ENCODE data around the gene COL15A1.

The COL15A1 gene

GRCh38 chr9:98973171-98973570, 29.5 kb downstream of the COL15A1 start:
- DNase-seq (ENCODE audit: low read depth): no peak

- no peak for DNase-seq (ENCODE audit: low read depth)
Measured at GRCh38 chr9:98973576-98973975, 29.9 kb downstream of the COL15A1 start.

GRCh38 chr9:98974106-98974505, 30.4 kb downstream of the COL15A1 start:
- DNase-seq (ENCODE audit: low read depth): no peak

- DNase-seq (ENCODE audit: low read depth): no peak
Measured at GRCh38 chr9:98974554-98974953, 30.8 kb downstream of the COL15A1 start.

- peak; percentile 78 for DNase-seq (ENCODE audit: low read depth)
Measured at GRCh38 chr9:98974994-98975712, 31.4 kb downstream of the COL15A1 start.

- no peak for DNase-seq (ENCODE audit: low read depth)
Measured at GRCh38 chr9:98975838-98976237, 32.1 kb downstream of the COL15A1 start.

GRCh38 chr9:98977246-98977714, 33.6 kb downstream of the COL15A1 start:
- DNase-seq (ENCODE audit: low read depth): no peak

- no peak for DNase-seq (ENCODE audit: low read depth)
Measured at GRCh38 chr9:98977813-98978212, 34.1 kb downstream of the COL15A1 start.

- no peak for DNase-seq (ENCODE audit: low read depth)
Measured at GRCh38 chr9:98978231-98978681, 34.5 kb downstream of the COL15A1 start.

- no peak for DNase-seq (ENCODE audit: low read depth)
Measured at GRCh38 chr9:98980291-98980690, 36.6 kb downstream of the COL15A1 start.

GRCh38 chr9:98983295-98984268, 39.9 kb downstream of the COL15A1 start:
- no peak for DNase-seq (ENCODE audit: low read depth)

- DNase-seq (ENCODE audit: low read depth): no peak
Measured at GRCh38 chr9:98985596-98985995, 41.9 kb downstream of the COL15A1 start.

- no peak for DNase-seq (ENCODE audit: low read depth)
Measured at GRCh38 chr9:98986866-98987651, 43.4 kb downstream of the COL15A1 start.

- no peak for DNase-seq (ENCODE audit: low read depth)
Measured at GRCh38 chr9:98989036-98990000, 45.6 kb downstream of the COL15A1 start.

GRCh38 chr9:98990181-98990870, 46.6 kb downstream of the COL15A1 start:
- DNase-seq (ENCODE audit: low read depth): no peak

- DNase-seq (ENCODE audit: low read depth): no peak
Measured at GRCh38 chr9:98992107-98992884, 48.6 kb downstream of the COL15A1 start.

GRCh38 chr9:98992885-98993569, 49.3 kb downstream of the COL15A1 start:
- no peak for DNase-seq (ENCODE audit: low read depth)

GRCh38 chr9:98993570-98993945, 49.9 kb downstream of the COL15A1 start:
- peak; percentile 16 for DNase-seq (ENCODE audit: low read depth)

Measured in activated T-cell treated with anti-CD3 and anti-CD28 coated beads for 48 hours (primary cell).